Loucy (cell line): ENCODE results near the gene TBC1D2B.

Experiments used
- H2AFZ ChIP-seq: fragments of 200-600 bp; sonication (generic); 2 replicates; pipeline ENCODE4 v1.6.0; 2016; ENCODE audit warnings: antibody characterized with exemption, mild to moderate bottlenecking, low read length, moderate library complexity
- H3F3A ChIP-seq: fragments of 200-600 bp; 2 replicates; pipeline ENCODE4 v1.6.0; 2016; ENCODE audit warnings: antibody characterized with exemption, low read depth, mild to moderate bottlenecking
- H3K27me3 ChIP-seq: fragments of 200-600 bp; sonication (generic); 2 replicates; pipeline ENCODE4 v1.6.1; 2014; ENCODE audit warnings: low read length, mild to moderate bottlenecking; ENCODE audit not compliant: insufficient read depth, poor library complexity, severe bottlenecking
- H3K36me3 ChIP-seq: fragments of 200-600 bp; sonication (generic); 2 replicates; pipeline ENCODE4 v1.6.1; 2016; ENCODE audit warnings: low read length; ENCODE audit not compliant: insufficient read depth
- H3K4me1 ChIP-seq: fragments of 200-600 bp; sonication (generic); 2 replicates; pipeline ENCODE4 v1.5.1; 2014; ENCODE audit warnings: low read length, mild to moderate bottlenecking; ENCODE audit not compliant: insufficient read depth, poor library complexity, severe bottlenecking
- H3K4me2 ChIP-seq: fragments of 200-600 bp; sonication (generic); 2 replicates; pipeline ENCODE4 v1.6.0; 2014; ENCODE audit warnings: antibody characterized with exemption, low read length, low read depth, mild to moderate bottlenecking; ENCODE audit not compliant: poor library complexity, severe bottlenecking
- H3K4me3 ChIP-seq: fragments of 200-600 bp; sonication (generic); 2 replicates; pipeline ENCODE4 v1.5.1; 2014; ENCODE audit warnings: low read length, mild to moderate bottlenecking, mixed read lengths; ENCODE audit not compliant: poor library complexity, severe bottlenecking
- H3K79me2 ChIP-seq: fragments of 200-600 bp; sonication (generic); 2 replicates; pipeline ENCODE4 v1.6.1; 2014; ENCODE audit warnings: low read length; ENCODE audit not compliant: insufficient read depth
- H3K9ac ChIP-seq: fragments of 200-600 bp; sonication (generic); 2 replicates; pipeline ENCODE4 v1.6.0; 2014; ENCODE audit warnings: mild to moderate bottlenecking, low read depth, low read length, moderate library complexity; ENCODE audit not compliant: poor library complexity, severe bottlenecking
- H3K9me2 ChIP-seq: fragments of 200-600 bp; sonication (generic); replicated peaks from 2 replicates; pipeline ENCODE4 v1.6.1; 2016; ENCODE audit warnings: low read depth, low read length, mixed read lengths
- H3K9me3 ChIP-seq: fragments of 200-600 bp; sonication (generic); 2 replicates; pipeline ENCODE4 v1.6.1; 2014; ENCODE audit warnings: mild to moderate bottlenecking, antibody characterized with exemption, low read length, low read depth; ENCODE audit not compliant: insufficient read depth
- H4K20me1 ChIP-seq: fragments of 200-600 bp; sonication (generic); 2 replicates; pipeline ENCODE4 v1.6.0; 2014; ENCODE audit warnings: antibody characterized with exemption, low read length, mild to moderate bottlenecking; ENCODE audit not compliant: insufficient read depth, poor library complexity, severe bottlenecking
- CTCF ChIP-seq: fragments of 200-600 bp; sonication (generic); conservative IDR thresholded peaks from 2 replicates; pipeline ENCODE4 v1.5.1; 2014; ENCODE audit warnings: mild to moderate bottlenecking, antibody characterized with exemption, low read length
- EZH2phosphoT487 ChIP-seq: fragments of 200-600 bp; IDR thresholded peaks from 2 replicates; pipeline ENCODE4 v1.6.1; 2018; ENCODE audit warnings: antibody characterized with exemption, mild to moderate bottlenecking, moderate library complexity, borderline replicate concordance

The TBC1D2B gene

GRCh38 chr15:78061963-78062427 lies 15.5 kb downstream of the TBC1D2B start:
- H3K4me1 ChIP-seq = peaks cover 81% of the 10 kb centered on the region
- H2AFZ ChIP-seq = no peak overlapping the region
- no peaks in the 10 kb centered on the region; the same call in 1 of the 2 replicates for H3F3A ChIP-seq
- peaks cover 4% of the 10 kb centered on the region; the same call in 1 of the 2 replicates for H3K36me3 ChIP-seq
- H3K9me3 ChIP-seq = no peaks in the 10 kb centered on the region
- peaks cover 98% of the 10 kb centered on the region for H3K79me2 ChIP-seq
- peak overlapping the region; percentile 62 for H3K4me3 ChIP-seq
- no peaks in the 10 kb centered on the region for H3K27me3 ChIP-seq
- peak overlapping the region; percentile 52 for H3K9ac ChIP-seq
- peak overlapping the region; percentile 99 for H3K4me2 ChIP-seq
- H3K9me2 ChIP-seq = no peaks in the 10 kb centered on the region
- TF ChIP-seq EZH2phosphoT487 (no peak), CTCF (no peak)
- peaks cover 45% of the 10 kb centered on the region for H4K20me1 ChIP-seq

- Histone ChIP-seq H3K9me2 (no peaks in the 10 kb centered on the region), H3K9me3 (no peaks in the 10 kb centered on the region), H3K4me2 (peak overlapping the region; percentile 20), H3K4me3 (no peak overlapping the region), H3K4me1 (peaks cover 81% of the 10 kb centered on the region), H3K36me3 (no peaks in the 10 kb centered on the region), H3K27me3 (no peaks in the 10 kb centered on the region), H3F3A (no peaks in the 10 kb centered on the region; the same call in 1 of the 2 replicates), H4K20me1 (peaks cover 42% of the 10 kb centered on the region), H3K79me2 (peaks cover 98% of the 10 kb centered on the region), H2AFZ (no peak overlapping the region), H3K9ac (peak overlapping the region; percentile 6)
- TF ChIP-seq CTCF = no peak
- TF ChIP-seq EZH2phosphoT487 = no peak
Observed at GRCh38 chr15:78060232-78060631, 17.3 kb downstream of the TBC1D2B start.

GRCh38 chr15:78059110-78059839 lies 18.2 kb downstream of the TBC1D2B start:
- Histone ChIP-seq H3K4me2 (peak overlapping the region; percentile 20), H4K20me1 (peaks cover 36% of the 10 kb centered on the region), H3K79me2 (peaks cover 98% of the 10 kb centered on the region), H3K9me3 (no peaks in the 10 kb centered on the region), H3K9ac (peak overlapping the region; percentile 38), H2AFZ (no peak overlapping the region), H3K9me2 (no peaks in the 10 kb centered on the region), H3F3A (no peaks in the 10 kb centered on the region; the same call in 1 of the 2 replicates), H3K4me1 (peaks cover 81% of the 10 kb centered on the region), H3K27me3 (no peaks in the 10 kb centered on the region), H3K4me3 (no peak overlapping the region), H3K36me3 (no peaks in the 10 kb centered on the region)
- TF ChIP-seq EZH2phosphoT487 (no peak), CTCF (no peak)
